Tibial nerve (tissue), 4 donors: ENCODE data around the gene TMEM269. TPM values are rescaled to one million over a fixed set of nuclear protein-coding genes. Genes with fewer than 3 reads are reported as not detected.

Experiments
- DNase-seq, 2 donors: peaks; one replicate each; pipeline ENCODE4 v3.0.0-alpha.2; 2019; ENCODE audit warnings: low spot score in 2 of 2
- H3K27ac ChIP-seq, 4 donors: fragments of 200-600 bp; sonication (generic) in 3 of 4; one replicate each; pipeline ENCODE4 v1.5.1; 2017 to 2019; ENCODE audit warnings: mild to moderate bottlenecking in 1 of 4
- H3K27me3 ChIP-seq, 2 donors: fragments of 200-600 bp; sonication (generic) in 1 of 2; one replicate each; pipeline versions ENCODE4 v1.5.1 to v1.6.0; 2017 to 2019
- H3K36me3 ChIP-seq, 3 donors: fragments of 200-600 bp; sonication (generic); one replicate each; pipeline ENCODE4 v1.5.1; 2018 to 2019
- H3K4me1 ChIP-seq, 4 donors: fragments of 200-600 bp; sonication (generic) in 3 of 4; one replicate each; pipeline ENCODE4 v1.5.1; 2017 to 2019
- H3K4me3 ChIP-seq, 4 donors: fragments of 200-600 bp; sonication (generic) in 3 of 4; one replicate each; pipeline ENCODE4 v1.5.1; 2017 to 2019; ENCODE audit warnings: mild to moderate bottlenecking in 1 of 4, moderate library complexity in 1 of 4
- H3K9me3 ChIP-seq, 4 donors: fragments of 200-600 bp; sonication (generic) in 3 of 4; one replicate each; pipeline ENCODE4 v1.5.1; 2017 to 2019
- EP300 ChIP-seq, 2 donors: sonication (generic); formaldehyde crosslinking; IDR thresholded peaks; one replicate each; pipeline ENCODE4 v1.6.1; 2017; ENCODE audit warnings: antibody characterized with exemption in 2 of 2, mild to moderate bottlenecking in 1 of 2
- POLR2A ChIP-seq, 2 donors: fragments of 450-650 bp; IDR thresholded peaks; one replicate each; pipeline ENCODE4 v1.6.1; 2017; ENCODE audit warnings: antibody characterized with exemption in 2 of 2, mild to moderate bottlenecking in 2 of 2, moderate library complexity in 2 of 2
- whole genome bisulfite sequencing, 2 donors: methylation state at CpG; one replicate each; pipeline ENCODE4 v1.1.5; 2018; 5-methylcytosine and 5-hydroxymethylcytosine counted together
- total RNA-seq, 4 donors: library from RNA; depleted of rRNA; stranded (reverse); fragments of >200 nt; gene quantifications; one replicate each; pipeline ENCODE4 v1.1.0, GENCODE V29; 2016
- TF ChIP-seq, protein P1 (sequence below), 5 experiments: fragments of 200-600 bp in 3 of 5; fragments of 450-650 bp in 2 of 5; sonication (generic) in 3 of 5; IDR thresholded peaks; one replicate each; pipeline ENCODE4 v1.5.1; 2016 to 2019; ENCODE audit warnings: antibody characterized with exemption in 5 of 5, mild to moderate bottlenecking in 3 of 5, moderate library complexity in 2 of 5

TMEM269 gene
- total RNA-seq, 4 donors from 2014 or later, result 0.21 to 0.30 (median 0.22) TPM; not detected in 1

- H3K4me3 ChIP-seq, result peak within 1 kb of the TSS; percentile 82 to 94 (median 88)
- peaks cover 0 to 2% (median 0%) of the 10 kb centered on the region in 3 donors for H3K36me3 ChIP-seq
- H3K9me3 ChIP-seq, result no peaks in the 10 kb centered on the region
- DNase-seq, result peak; percentile 99
- peak within 1 kb of the TSS; percentile 66 to 96 (median 92) for H3K27ac ChIP-seq
- H3K27me3 ChIP-seq, result no peaks in the 10 kb centered on the region
- TF ChIP-seq, protein P1, sequence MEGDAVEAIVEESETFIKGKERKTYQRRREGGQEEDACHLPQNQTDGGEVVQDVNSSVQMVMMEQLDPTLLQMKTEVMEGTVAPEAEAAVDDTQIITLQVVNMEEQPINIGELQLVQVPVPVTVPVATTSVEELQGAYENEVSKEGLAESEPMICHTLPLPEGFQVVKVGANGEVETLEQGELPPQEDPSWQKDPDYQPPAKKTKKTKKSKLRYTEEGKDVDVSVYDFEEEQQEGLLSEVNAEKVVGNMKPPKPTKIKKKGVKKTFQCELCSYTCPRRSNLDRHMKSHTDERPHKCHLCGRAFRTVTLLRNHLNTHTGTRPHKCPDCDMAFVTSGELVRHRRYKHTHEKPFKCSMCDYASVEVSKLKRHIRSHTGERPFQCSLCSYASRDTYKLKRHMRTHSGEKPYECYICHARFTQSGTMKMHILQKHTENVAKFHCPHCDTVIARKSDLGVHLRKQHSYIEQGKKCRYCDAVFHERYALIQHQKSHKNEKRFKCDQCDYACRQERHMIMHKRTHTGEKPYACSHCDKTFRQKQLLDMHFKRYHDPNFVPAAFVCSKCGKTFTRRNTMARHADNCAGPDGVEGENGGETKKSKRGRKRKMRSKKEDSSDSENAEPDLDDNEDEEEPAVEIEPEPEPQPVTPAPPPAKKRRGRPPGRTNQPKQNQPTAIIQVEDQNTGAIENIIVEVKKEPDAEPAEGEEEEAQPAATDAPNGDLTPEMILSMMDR (IDR thresholded peaks at IDR 0.05), result peak in 1 of 5 experiments; percentile 20
- peak; percentile 98 for TF ChIP-seq POLR2A (IDR thresholded peaks at IDR 0.05)
- TF ChIP-seq EP300 (IDR thresholded peaks at IDR 0.05), result peak; percentile 98 to 99
- H3K4me1 ChIP-seq, result peaks cover 0 to 73% (median 28%) of the 10 kb centered on the region in 4 donors
- 0 to 1% methylated on average over 47 to 67 of the region's 82 CpGs for WGBS, 2 donors
Observed at GRCh38 chr1:42766741-42767509, 17.9 kb upstream of the TMEM269 start, which contains the start of the genes C1orf50 and P3H1. C1orf50 (plus strand) TSS chr1:42767249; CDS start chr1:42767312, 63 bp downstream. P3H1 (minus strand) TSS chr1:42767028; CDS start chr1:42766971, 57 bp downstream.

GRCh38 chr1:42767510-42768000, 17.2 kb upstream of the TMEM269 start:
- H3K27me3 ChIP-seq, result no peaks in the 10 kb centered on the region
- TF ChIP-seq POLR2A (IDR thresholded peaks at IDR 0.05) (no peak), EP300 (IDR thresholded peaks at IDR 0.05) (no peak)
- TF ChIP-seq, protein P1 (IDR thresholded peaks at IDR 0.05), result no peak
- peaks cover 0 to 67% (median 26%) of the 10 kb centered on the region in 4 donors for H3K4me1 ChIP-seq
- peak overlapping the region; percentile 82 to 94 (median 88) for H3K4me3 ChIP-seq
- no peak for DNase-seq
- H3K27ac ChIP-seq, result peak overlapping the region; percentile 64 to 96 (median 91)
- H3K9me3 ChIP-seq, result no peaks in the 10 kb centered on the region
- 3 to 5% methylated on average over 18 to 23 of the region's 23 CpGs for WGBS, 2 donors
- H3K36me3 ChIP-seq, result no peaks in the 10 kb centered on the region

- TF ChIP-seq EP300 (IDR thresholded peaks at IDR 0.05) (no peak), POLR2A (IDR thresholded peaks at IDR 0.05) (no peak)
- TF ChIP-seq, protein P1 (IDR thresholded peaks at IDR 0.05), result no peak
- Histone ChIP-seq H3K27ac (peak overlapping the region in 1 of 4 donors; percentile 92), H3K36me3 (peaks cover 0 to 1% (median 0%) of the 10 kb centered on the region in 3 donors), H3K4me1 (peaks cover 0 to 60% (median 25%) of the 10 kb centered on the region in 4 donors), H3K27me3 (no peaks in the 10 kb centered on the region), H3K4me3 (peak overlapping the region in 3 of 4 donors; percentile 82 to 94 (median 87)), H3K9me3 (no peaks in the 10 kb centered on the region)
- no peak for DNase-seq
- WGBS, 2 donors, result 83 to 86% methylated on average over 2 of the region's 2 CpGs
Observed at GRCh38 chr1:42768172-42768571, 16.6 kb upstream of the TMEM269 start.

DNA sequence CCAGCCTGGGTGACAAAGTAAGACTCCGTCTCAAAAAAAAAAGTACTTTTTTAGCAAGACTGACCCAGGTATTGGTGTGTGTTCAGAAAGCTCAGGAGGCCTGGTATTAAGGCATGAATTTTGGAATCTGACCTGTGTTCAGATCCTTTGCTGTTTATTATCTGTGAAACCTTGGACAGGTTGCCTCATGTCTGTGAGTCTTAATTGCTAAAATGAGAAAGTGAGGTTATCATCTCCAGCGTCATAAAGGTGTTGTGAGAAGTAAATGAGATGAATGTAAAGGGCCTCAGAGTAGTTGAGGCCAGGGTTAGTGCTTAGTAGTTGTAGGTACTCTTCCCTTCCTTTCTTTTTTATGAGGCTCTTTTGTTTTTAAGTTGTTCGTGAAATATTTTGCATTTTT, 15.0 kb upstream of the TMEM269 start:
- Histone ChIP-seq H3K27ac (no peak overlapping the region), H3K4me3 (no peak overlapping the region), H3K36me3 (peaks cover 0 to 18% (median 0%) of the 10 kb centered on the region in 3 donors), H3K4me1 (peaks cover 0 to 46% (median 18%) of the 10 kb centered on the region in 4 donors), H3K27me3 (no peaks in the 10 kb centered on the region), H3K9me3 (no peaks in the 10 kb centered on the region)
- TF ChIP-seq, protein P1 (IDR thresholded peaks at IDR 0.05), result no peak
- TF ChIP-seq POLR2A (IDR thresholded peaks at IDR 0.05) (no peak), EP300 (IDR thresholded peaks at IDR 0.05) (no peak)
- 92 to 94% methylated on average over 3 of the region's 3 CpGs for WGBS, 2 donors
- DNase-seq, result no peak

DNA sequence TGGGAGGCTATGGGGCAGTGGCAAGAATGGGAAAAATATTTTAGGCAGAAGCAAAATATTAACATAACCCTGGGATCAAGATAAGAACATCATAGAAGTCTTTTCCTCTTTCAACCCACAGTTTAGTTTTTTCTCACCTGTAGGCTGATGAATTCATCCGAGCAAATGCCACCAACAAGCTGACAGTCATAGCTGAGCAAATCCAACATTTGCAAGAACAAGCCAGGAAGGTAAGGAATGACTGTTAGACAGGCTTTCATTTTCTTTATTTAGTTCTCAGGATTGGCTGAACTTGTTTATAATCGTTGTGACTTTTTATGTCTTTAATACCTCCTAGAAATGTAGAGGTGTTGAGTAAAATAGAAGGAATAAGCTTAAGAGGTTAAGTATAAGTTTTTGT, 11.4 kb upstream of the TMEM269 start:
- TF ChIP-seq EP300 (IDR thresholded peaks at IDR 0.05), result no peak
- TF ChIP-seq, protein P1 (IDR thresholded peaks at IDR 0.05), result no peak
- TF ChIP-seq POLR2A (IDR thresholded peaks at IDR 0.05), result no peak
- peaks cover 0 to 30% (median 2%) of the 10 kb centered on the region in 4 donors for H3K4me1 ChIP-seq
- no peak overlapping the region for H3K27ac ChIP-seq
- 43 to 47% methylated on average over 2 of the region's 2 CpGs for WGBS, 2 donors
- no peak for DNase-seq
- H3K36me3 ChIP-seq, result peaks cover 0 to 45% (median 16%) of the 10 kb centered on the region in 3 donors
- no peak overlapping the region for H3K4me3 ChIP-seq
- no peaks in the 10 kb centered on the region for H3K9me3 ChIP-seq
- no peaks in the 10 kb centered on the region for H3K27me3 ChIP-seq
